Endothelial cell of umbilical vein (primary cell): ENCODE data around the gene CD164L2. TPM values are rescaled to one million over a fixed set of nuclear protein-coding genes. Genes with fewer than 3 reads are reported as not detected.

Experiments used
- BruUV-seq: library from RNA; stranded (reverse); fragments of 400-500 nt; replicated peaks from 2 replicates; lab custom pipeline; 2021; lab: Mats Ljungman, UMichigan
- CTCF ChIA-PET: fragments of 300-600, 350-600 bp; sonication (Branson Sonifier 250); formaldehyde crosslinking; loops from one replicate; lab custom pipeline; 2021; ENCODE audit warnings: antibody characterized with exemption, inconsistent platforms; lab: Charles Lee
- POLR2A ChIA-PET: fragments of 300-600, 350-600 bp; sonication (Branson Sonifier 250); formaldehyde crosslinking; loops from one replicate; lab custom pipeline; 2021; ENCODE audit warnings: antibody characterized with exemption, inconsistent platforms; lab: Charles Lee
- DNase-seq: peaks from one replicate; pipeline ENCODE4 v3.0.0-alpha.2; 2011; ENCODE audit warnings: low read depth, low spot score
- FAIRE-seq: peaks from 2 replicates; lab custom pipeline; 2011; peaks lifted over from hg19 to GRCh38; lab: Jason Lieb, UNC
- H2AFZ ChIP-seq: 2 replicates; pipeline ENCODE4 v1.6.0; 2012; ENCODE audit warnings: low read depth, low read length, control low read depth, inconsistent platforms
- H3K27ac ChIP-seq: 2 replicates; pipeline ENCODE4 v1.5.1; 2011; ENCODE audit warnings: low read depth, mild to moderate bottlenecking, control low read depth, low read length, moderate library complexity; ENCODE audit not compliant: insufficient read depth
- H3K27me3 ChIP-seq, 2 experiments: 2 replicates each; pipeline versions ENCODE4 v1.6.0 to v1.6.1; 2011; ENCODE audit warnings: low read length in 2 of 2, mixed read lengths in 1 of 2; ENCODE audit not compliant: control insufficient read depth in 2 of 2, insufficient read depth in 2 of 2
- H3K36me3 ChIP-seq, 2 experiments: 2 replicates in 1 of 2; 3 replicates in 1 of 2; pipeline ENCODE4 v1.5.1; 2011; ENCODE audit warnings: low read length in 2 of 2, mild to moderate bottlenecking in 1 of 2, moderate library complexity in 1 of 2; ENCODE audit not compliant: control insufficient read depth in 2 of 2, insufficient read depth in 2 of 2; ENCODE audit errors: extremely low read depth in 1 of 2
- H3K4me1 ChIP-seq: 3 replicates; pipeline ENCODE4 v1.5.1; 2011; ENCODE audit warnings: mild to moderate bottlenecking, low read length; ENCODE audit not compliant: control insufficient read depth, insufficient read depth; ENCODE audit errors: extremely low read depth
- H3K4me2 ChIP-seq: 2 replicates; pipeline ENCODE4 v1.6.1; 2011; ENCODE audit warnings: low read length, control low read depth, mixed read lengths; ENCODE audit not compliant: insufficient read depth
- H3K4me3 ChIP-seq, 3 experiments: fragments of 200-600 bp in 1 of 3; sonication (generic), shearing (Covaris generic) in 1 of 3; replicated peaks in 1 of 3; 2 replicates each; pipeline ENCODE4 v1.5.1; 2011 to 2016; ENCODE audit warnings: control low read depth in 3 of 3, low read length in 3 of 3, mild to moderate bottlenecking in 2 of 3, inconsistent platforms in 1 of 3, low read depth in 1 of 3, moderate library complexity in 1 of 3; ENCODE audit not compliant: insufficient read depth in 1 of 3
- H3K79me2 ChIP-seq: 2 replicates; pipeline ENCODE4 v1.6.0; 2012; ENCODE audit warnings: low read length, inconsistent platforms; ENCODE audit not compliant: control insufficient read depth, insufficient read depth
- H3K9ac ChIP-seq: replicated peaks from 2 replicates; pipeline ENCODE3; 2011; ENCODE audit warnings: low read length, control low read depth; ENCODE audit not compliant: insufficient read depth; ENCODE audit errors: extremely low read depth
- H3K9me1 ChIP-seq: replicated peaks from 3 replicates; pipeline ENCODE4 v1.6.0; 2011; ENCODE audit warnings: mild to moderate bottlenecking, low read length; ENCODE audit not compliant: control insufficient read depth, insufficient read depth; ENCODE audit errors: extremely low read depth
- H3K9me3 ChIP-seq: replicated peaks from 2 replicates; pipeline ENCODE4 v1.5.1; 2012; ENCODE audit warnings: low read length, inconsistent platforms; ENCODE audit not compliant: control insufficient read depth, insufficient read depth
- H4K20me1 ChIP-seq: replicated peaks from 2 replicates; pipeline ENCODE3; 2011; ENCODE audit warnings: mild to moderate bottlenecking, low read length; ENCODE audit not compliant: control insufficient read depth, insufficient read depth; ENCODE audit errors: extremely low read depth
- CTCF ChIP-seq, 2 donors: IDR thresholded peaks; 1 replicate in 1 of 2; 2 replicates in 1 of 2; pipeline ENCODE4 v1.5.1; 2011; ENCODE audit warnings: low read length in 2 of 2, mild to moderate bottlenecking in 2 of 2, moderate library complexity in 2 of 2, control low read depth in 1 of 2, inconsistent platforms in 1 of 2, low read depth in 1 of 2; ENCODE audit not compliant: insufficient read depth in 1 of 2; ENCODE audit errors: extremely low read depth in 1 of 2
- EZH2 ChIP-seq: IDR thresholded peaks from 2 replicates; pipeline ENCODE4 v1.6.1; 2012; ENCODE audit warnings: borderline replicate concordance, low read depth, mild to moderate bottlenecking, moderate library complexity, low read length, inconsistent platforms; ENCODE audit not compliant: severe bottlenecking
- FOS ChIP-seq: IDR thresholded peaks from 2 replicates; pipeline ENCODE4 v1.6.1; 2011; ENCODE audit warnings: mild to moderate bottlenecking, low read length, moderate library complexity, borderline replicate concordance; ENCODE audit not compliant: insufficient read depth
- GATA2 ChIP-seq: IDR thresholded peaks from 2 replicates; pipeline ENCODE4 v1.7.0; 2011; ENCODE audit warnings: low read depth, mild to moderate bottlenecking, moderate library complexity, mixed read lengths, low read length; ENCODE audit not compliant: insufficient read length, insufficient read depth
- JUN ChIP-seq: IDR thresholded peaks from 2 replicates; pipeline ENCODE4 v1.6.1; 2011; ENCODE audit warnings: borderline replicate concordance, low read depth; ENCODE audit not compliant: insufficient read length, insufficient read depth
- MAX ChIP-seq: IDR thresholded peaks from 2 replicates; pipeline ENCODE4 v1.6.1; 2011; ENCODE audit not compliant: insufficient read depth, insufficient read length
- MYC ChIP-seq: IDR thresholded peaks from one replicate; pipeline ENCODE4 v1.6.1; 2011; ENCODE audit warnings: mild to moderate bottlenecking, low read depth, low read length
- POLR2A ChIP-seq: IDR thresholded peaks from 2 replicates; pipeline ENCODE4 v1.6.1; 2012; ENCODE audit warnings: low read depth, mild to moderate bottlenecking, control low read depth, low read length
- POLR2AphosphoS5 ChIP-seq: IDR thresholded peaks from 2 replicates; pipeline ENCODE4 v1.6.1; 2012; ENCODE audit warnings: low read depth, mild to moderate bottlenecking, control low read depth, low read length, moderate library complexity; ENCODE audit not compliant: insufficient read depth
- dilution Hi-C: fragments of 300-500 bp; cut with MboI; formaldehyde crosslinking; loops from one replicate; pipeline ENCODE4 v1.15.0; 2019; ENCODE audit warnings: low sequenced_read_pairs; ENCODE audit not compliant: extremely low pct_ligation_motif_present
- intact Hi-C: fragments of 100-400 bp; cut with micrococcal nuclease; formaldehyde crosslinking; loops from one replicate; pipeline ENCODE4 v1.10.0; 2022
- polyA plus RNA-seq, 4 experiments: library from polyadenylated mRNA; depleted of rRNA in 3 of 4; stranded (reverse) in 3 of 4; unstranded in 1 of 4; fragments of >200 nt; gene quantifications; 2 replicates each; pipeline versions ENCODE4 v1.2.1 to v1.2.3, GENCODE V29; 2011 to 2012; ENCODE audit warnings: missing spikeins in 1 of 4
- total RNA-seq: library from RNA; stranded (reverse); gene quantifications from 2 replicates; pipeline ENCODE4 v1.2.3, GENCODE V29; 2021

Gene CD164L2
- total and polyA plus RNA-seq, 2 donors (not counting 3 experiments of a cell fraction or from before 2014, with no cell fraction given): not detected

- POLR2A ChIA-PET: no interaction called here
- Histone ChIP-seq H3K27ac (no peak overlapping the region), H3K9ac (no peak overlapping the region), H3K9me3 (no peaks in the 10 kb centered on the region), H2AFZ (no peak overlapping the region), H3K4me1 (peaks cover 4% of the 10 kb centered on the region), H4K20me1 (no peaks in the 10 kb centered on the region), H3K79me2 (no peaks in the 10 kb centered on the region), H3K27me3 (no peaks in the 10 kb centered on the region), H3K4me2 (no peak overlapping the region), H3K9me1 (no peaks in the 10 kb centered on the region), H3K4me3 (no peak overlapping the region), H3K36me3 (peaks cover 5 to 19% of the 10 kb centered on the region in 2 experiments)
- FAIRE-seq: no peak
- CTCF ChIA-PET: interaction anchor here (0.8 to 3.0 kb wide), 7 partner anchors 13 to 208 kb away, joined by 3 to 33 read pairs (median 3); partner anchors contain the start of gene AHDC1
- intact Hi-C loops (loop anchor here (2.0 kb wide), 1 partner anchor 26 kb away; no protein-coding TSS in a partner anchor), dilution Hi-C loops (loop anchor here (25.0 kb wide), 1 partner anchor 184 kb away; no protein-coding TSS in a partner anchor)
- BruUV-seq: no TSS peak
- TF ChIP-seq CTCF (IDR thresholded peaks at IDR 0.05; ENCODE audit: extremely low read depth in 1 of 2, insufficient read depth in 1 of 2, low read depth in 1 of 2, low read length in 2 of 2) (peak in 1 of 2 donors; percentile 3), POLR2A (no peak)
- DNase-seq: peak; percentile 51
These were observed 20.1 kb upstream of the CD164L2 start for GRCh38 chr1:27403065-27403726.

- peak; percentile 57 to 81 for TF ChIP-seq CTCF (IDR thresholded peaks at IDR 0.05; ENCODE audit: extremely low read depth in 1 of 2, insufficient read depth in 1 of 2, low read depth in 1 of 2, low read length in 2 of 2)
- TF ChIP-seq POLR2AphosphoS5: no peak
- no peak for TF ChIP-seq FOS
- no peak for TF ChIP-seq JUN
- TF ChIP-seq GATA2: no peak
- TF ChIP-seq EZH2: no peak
- TF ChIP-seq MAX: no peak
- no peak for TF ChIP-seq MYC
- no peaks in the 10 kb centered on the region for H3K9me3 ChIP-seq
- H3K36me3 ChIP-seq: peaks cover 0 to 11% of the 10 kb centered on the region in 2 experiments
- dilution Hi-C loops: loop anchor here (25.0 kb wide), 1 partner anchor 185 kb away; no protein-coding TSS in a partner anchor
- BruUV-seq: no TSS peak
- no peak overlapping the region for H3K27ac ChIP-seq
- H3K4me1 ChIP-seq: peaks cover 4% of the 10 kb centered on the region
- no peaks in the 10 kb centered on the region for H3K9me1 ChIP-seq
- H3K79me2 ChIP-seq: no peaks in the 10 kb centered on the region
- intact Hi-C loops: loop anchor here (1.0 to 2.0 kb wide), 2 partner anchors 26 to 204 kb away; no protein-coding TSS in a partner anchor
- H3K9ac ChIP-seq: no peak overlapping the region
- H3K27me3 ChIP-seq: no peaks in the 10 kb centered on the region
- no peak overlapping the region for H3K4me2 ChIP-seq
- no peak overlapping the region for H3K4me3 ChIP-seq
- CTCF ChIA-PET: interaction anchor here (0.6 to 3.0 kb wide), 9 partner anchors 14 to 261 kb away, joined by 3 to 33 read pairs (median 3); partner anchors contain the start of gene AHDC1
- no peaks in the 10 kb centered on the region for H4K20me1 ChIP-seq
- DNase-seq (peak; percentile 74), FAIRE-seq (peak; percentile 70)
- POLR2A ChIA-PET: interaction anchor here (0.8 kb wide), 1 partner anchor 86 kb away, joined by 3 read pairs; no protein-coding TSS in a partner anchor
- no peak overlapping the region for H2AFZ ChIP-seq
These were observed 19.2 kb upstream of the CD164L2 start for GRCh38 chr1:27402349-27402754.
